Left renal cortex interstitium (tissue), 4 donors: ENCODE data around the gene DSCAM. TPM values are rescaled to one million over a fixed set of nuclear protein-coding genes. Genes with fewer than 3 reads are reported as not detected.

Experiments
- DNase-seq, 4 donors: peaks; one replicate each; pipeline ENCODE4 v3.0.0-alpha.2; 2013; ENCODE audit warnings: low read depth in 4 of 4, low spot score in 2 of 4, missing footprints in 1 of 4
- polyA plus RNA-seq, 4 donors: library from polyadenylated mRNA; unstranded; fragments of 120-200 nt; gene quantifications; one replicate each; pipeline ENCODE4 v1.2.1, GENCODE V29; 2013; ENCODE audit not compliant: insufficient read length in 4 of 4

Gene DSCAM
- polyA plus RNA-seq, 4 donors = 0.07 to 0.14 (median 0.10) TPM

- DNase-seq = no peak
Measured at GRCh38 chr21:40567501-40567900, 279.5 kb downstream of the DSCAM start.

GRCh38 chr21:40566486-40566885, 280.5 kb downstream of the DSCAM start:
- DNase-seq = no peak

- no peak for DNase-seq
Measured at GRCh38 chr21:40564318-40564717, 282.6 kb downstream of the DSCAM start.

GRCh38 chr21:40563900-40564299, 283.1 kb downstream of the DSCAM start:
- no peak for DNase-seq

GRCh38 chr21:40562242-40563002, 284.5 kb downstream of the DSCAM start:
- no peak for DNase-seq

GRCh38 chr21:40556442-40556968, 290.5 kb downstream of the DSCAM start:
- no peak for DNase-seq

GRCh38 chr21:40555021-40555528, 291.9 kb downstream of the DSCAM start:
- DNase-seq = no peak

- no peak for DNase-seq
Measured at GRCh38 chr21:40553781-40554180, 293.2 kb downstream of the DSCAM start.

GRCh38 chr21:40547906-40548513, 298.9 kb downstream of the DSCAM start:
- no peak for DNase-seq

GRCh38 chr21:40546647-40547046, 300.3 kb downstream of the DSCAM start:
- DNase-seq = no peak

- no peak for DNase-seq
Measured at GRCh38 chr21:40540216-40540615, 306.7 kb downstream of the DSCAM start.

- DNase-seq = no peak
Measured at GRCh38 chr21:40534886-40535285, 312.1 kb downstream of the DSCAM start.

- DNase-seq = no peak
Measured at GRCh38 chr21:40531431-40532110, 315.4 kb downstream of the DSCAM start.

GRCh38 chr21:40531016-40531415, 315.9 kb downstream of the DSCAM start:
- DNase-seq = no peak

- DNase-seq = no peak
Measured at GRCh38 chr21:40517646-40518045, 329.3 kb downstream of the DSCAM start.

- DNase-seq = peak in 1 of 4 donors; percentile 19
Measured at GRCh38 chr21:40516335-40516734, 330.6 kb downstream of the DSCAM start.

- no peak for DNase-seq
Measured at GRCh38 chr21:40512590-40512989, 334.4 kb downstream of the DSCAM start.

- DNase-seq = no peak
Measured at GRCh38 chr21:40507978-40508377, 339.0 kb downstream of the DSCAM start.

GRCh38 chr21:40505681-40506080, 341.3 kb downstream of the DSCAM start:
- DNase-seq = no peak

- no peak for DNase-seq
Measured at GRCh38 chr21:40505244-40505643, 341.7 kb downstream of the DSCAM start.

GRCh38 chr21:40504825-40505224, 342.1 kb downstream of the DSCAM start:
- DNase-seq = no peak
